Measurements from ENCODE around the gene ARPIN.

Gene ARPIN

DNA sequence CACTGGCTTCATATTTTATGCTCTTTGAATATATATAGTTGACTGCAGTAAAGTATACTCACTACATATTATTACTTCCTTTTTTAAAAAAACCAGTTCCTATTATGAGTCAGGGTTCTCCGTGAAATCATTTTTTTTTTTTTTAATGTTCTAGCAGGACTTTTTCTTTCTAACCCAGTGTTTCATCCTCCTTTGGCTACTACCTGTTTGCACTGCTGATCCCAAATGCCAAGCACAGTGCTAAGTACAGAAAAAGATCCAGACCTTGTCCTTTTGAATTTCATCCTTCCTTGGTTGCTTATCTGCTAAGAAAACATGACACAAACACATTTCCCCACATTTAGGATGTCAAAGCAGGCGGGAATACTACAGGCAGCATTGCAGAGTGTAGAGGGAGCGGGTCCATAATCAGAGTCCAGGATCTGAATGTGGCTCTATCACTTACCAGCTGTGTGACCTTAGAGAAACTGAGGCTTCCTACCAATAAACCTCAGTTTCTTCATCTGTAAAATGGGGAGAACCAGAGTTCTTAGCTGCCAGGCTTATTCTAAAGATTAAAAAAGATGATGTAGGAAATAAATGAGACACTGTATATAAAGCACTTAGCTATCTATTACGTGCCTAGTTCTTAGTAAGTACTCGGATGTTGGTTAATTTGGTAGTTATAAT, 60.9 kb downstream of the ARPIN start:
- DNase-seq, result no peak
- intact Hi-C loops (cut with DNase I), result no loop called here

- intact Hi-C loops (cut with DNase I), result no loop called here
- no peak for DNase-seq
Observed at GRCh38 chr15:89848970-89849292, 63.8 kb downstream of the ARPIN start.

GRCh38 chr15:89847101-89847500, 65.7 kb downstream of the ARPIN start:
- intact Hi-C loops (cut with DNase I), result no loop called here
- DNase-seq, result no peak

GRCh38 chr15:89845305-89845893, 67.4 kb downstream of the ARPIN start:
- intact Hi-C loops (cut with DNase I), result no loop called here
- no peak for DNase-seq

All from posterior cingulate gyrus (tissue), 11 donors.